HepG2 (cell line): ENCODE data around the gene SHISA5. TPM values are rescaled to one million over a fixed set of nuclear protein-coding genes. Genes with fewer than 3 reads are reported as not detected.

Source experiments
- ATAC-seq: fragments of 200-7000 bp; cut with Tn5 transposase; 3 replicates; pipeline ENCODE4 v1.9.1; 2020; ENCODE audit warnings: mild to moderate bottlenecking, moderate library complexity
- BruUV-seq: library from RNA; stranded (reverse); fragments of 400-500 nt; replicated peaks from 2 replicates; lab custom pipeline; 2021; lab: Mats Ljungman, UMichigan
- CTCF ChIA-PET: fragments of 300-600 bp; formaldehyde crosslinking; extraction: SDS; loops from one replicate; lab custom pipeline; 2021; ENCODE audit warnings: low total read pairs, inconsistent platforms, low intra/inter-chr PET ratio; lab: Yijun Ruan, JAX
- POLR2A ChIA-PET: fragments of 350-600 bp; sonication (Branson Sonifier 250); formaldehyde crosslinking; loops from one replicate; lab custom pipeline; 2020; ENCODE audit warnings: antibody characterized with exemption, inconsistent platforms; lab: Yijun Ruan, JAX
- DNase-seq: peaks from one replicate; pipeline ENCODE4 v3.0.0-alpha.2; 2015; ENCODE audit warnings: low spot score
- FAIRE-seq: peaks from 3 replicates; lab custom pipeline; 2011; peaks lifted over from hg19 to GRCh38; lab: Jason Lieb, UNC
- H2AFZ ChIP-seq: one replicate; pipeline ENCODE4 v1.6.1; 2011; ENCODE audit warnings: low read length, inconsistent platforms
- H3K27ac ChIP-seq: fragments of 300-600 bp; 3 replicates; pipeline ENCODE4 v1.8.0; 2011; ENCODE audit warnings: mixed run types, mild to moderate bottlenecking, mixed read lengths, low read length, inconsistent platforms; ENCODE audit not compliant: insufficient read depth; ENCODE audit errors: extremely low read length
- H3K27me3 ChIP-seq, 2 experiments: fragments of 200-600 bp in 1 of 2; 2 replicates in 1 of 2; 3 replicates in 1 of 2; pipeline versions ENCODE4 v1.6.0 to v1.8.0; 2011; ENCODE audit warnings: low read length in 2 of 2, mild to moderate bottlenecking in 2 of 2, moderate library complexity in 2 of 2, inconsistent platforms in 1 of 2; ENCODE audit not compliant: insufficient read depth in 2 of 2, control insufficient read depth in 1 of 2
- H3K36me3 ChIP-seq, 2 experiments: fragments of 200-600 bp in 1 of 2; replicated peaks in 1 of 2; 2 replicates in 1 of 2; 3 replicates in 1 of 2; pipeline versions ENCODE4 v1.5.1 to v1.8.0; 2011; ENCODE audit warnings: low read length in 2 of 2, inconsistent platforms in 1 of 2; ENCODE audit not compliant: insufficient read depth in 2 of 2, control insufficient read depth in 1 of 2
- H3K4me1 ChIP-seq: 2 replicates; pipeline ENCODE4 v1.5.1; 2012; ENCODE audit warnings: low read length, inconsistent platforms; ENCODE audit not compliant: insufficient read depth
- H3K4me2 ChIP-seq: 2 replicates; pipeline ENCODE4 v1.6.0; 2011; ENCODE audit warnings: low read depth, low read length, inconsistent platforms
- H3K4me3 ChIP-seq, 3 experiments: fragments of 200-600 bp in 1 of 3; sonication (generic), shearing (Covaris generic) in 1 of 3; replicated peaks in 1 of 3; 2 replicates each; pipeline ENCODE4 v1.5.1; 2011 to 2016; ENCODE audit warnings: low read length in 3 of 3, inconsistent platforms in 2 of 3, low read depth in 2 of 3, mild to moderate bottlenecking in 2 of 3, control low read depth in 1 of 3, mixed read lengths in 1 of 3; ENCODE audit not compliant: insufficient read depth in 1 of 3
- H3K79me2 ChIP-seq: one replicate; pipeline ENCODE4 v1.6.1; 2011; ENCODE audit warnings: low read length, inconsistent platforms; ENCODE audit not compliant: insufficient read depth
- H3K9ac ChIP-seq: 2 replicates; pipeline ENCODE4 v1.6.0; 2011; ENCODE audit warnings: mild to moderate bottlenecking, low read depth, low read length, inconsistent platforms; ENCODE audit not compliant: insufficient read depth
- H3K9me3 ChIP-seq: 2 replicates; pipeline ENCODE4 v1.5.1; 2012; ENCODE audit warnings: mild to moderate bottlenecking, low read length
- H4K20me1 ChIP-seq: 2 replicates; pipeline ENCODE4 v1.6.0; 2011; ENCODE audit warnings: inconsistent platforms, mild to moderate bottlenecking, low read length, moderate library complexity; ENCODE audit not compliant: insufficient read depth
- GPN1 ChIP-seq: sonication (generic); formaldehyde crosslinking; IDR thresholded peaks from 2 replicates; pipeline ENCODE4 v1.5.1; 2020; ENCODE audit warnings: missing genetic modification reagents, borderline replicate concordance
- HNRNPH1 ChIP-seq: fragments of 200-400 bp; formaldehyde crosslinking; optimal IDR thresholded peaks from 2 replicates; pipeline ENCODE3; 2017; ENCODE audit warnings: mild to moderate bottlenecking, low read depth, low read length
- KLF13 ChIP-seq: sonication (generic); formaldehyde crosslinking; IDR thresholded peaks from 2 replicates; pipeline ENCODE4 v1.4.0; 2020; ENCODE audit warnings: mild to moderate bottlenecking, missing genetic modification reagents
- MAFF ChIP-seq: IDR thresholded peaks from 2 replicates; pipeline ENCODE4 v1.6.1; 2011; ENCODE audit warnings: low read depth, low read length, improper control_type of control experiment
- RARA ChIP-seq: IDR thresholded peaks from 2 replicates; pipeline ENCODE4 v1.6.1; 2016; ENCODE audit warnings: missing genetic modification reagents, missing compliant biosample characterization
- SMAD1 ChIP-seq: sonication (generic); formaldehyde crosslinking; IDR thresholded peaks from 2 replicates; pipeline ENCODE4 v1.4.0; 2020; ENCODE audit warnings: missing genetic modification reagents, low read depth, mild to moderate bottlenecking, borderline replicate concordance
- SOX13 ChIP-seq, 3 experiments: fragments of 450-650 bp in 1 of 3; sonication (generic) in 1 of 3; formaldehyde crosslinking in 1 of 3; IDR thresholded peaks in 2 of 3; conservative IDR thresholded peaks in 1 of 3; 2 replicates each; pipeline versions ENCODE4 v1.5.0 to v1.6.1; 2016 to 2020; ENCODE audit warnings: antibody characterized with exemption in 1 of 3, mild to moderate bottlenecking in 1 of 3, missing compliant biosample characterization in 1 of 3, missing genetic modification reagents in 1 of 3, moderate library complexity in 1 of 3
- SP5 ChIP-seq: IDR thresholded peaks from 2 replicates; pipeline ENCODE4 v1.6.1; 2016; ENCODE audit warnings: low read depth, borderline replicate concordance
- TEAD3 ChIP-seq: optimal IDR thresholded peaks from 2 replicates; pipeline ENCODE3; 2016; ENCODE audit warnings: borderline replicate concordance
- WGBS: methylation state at CpG from one replicate; pipeline ENCODE4 v1.1.6; 2017; ENCODE audit warnings: low lambda C conversion rate; 5-methylcytosine and 5-hydroxymethylcytosine counted together
- in situ Hi-C: cut with HindIII; loops from 2 replicates; pipeline ENCODE4 v1.10.0; 2017; ENCODE audit warnings: low pct_unique_long_range_greater_than_20kb; ENCODE audit not compliant: extremely low pct_ligation_motif_present
- intact Hi-C: fragments of 100-400 bp; cut with micrococcal nuclease; formaldehyde crosslinking; loops from one replicate; pipeline ENCODE4 v1.10.0; 2022; ENCODE audit not compliant: unreplicated experiment
- polyA plus RNA-seq, 8 experiments: library from polyadenylated mRNA; depleted of rRNA in 3 of 8; stranded (reverse) in 7 of 8; unstranded in 1 of 8; fragments of >200 nt; fragmentation: Illumina TruSeq in 4 of 8; extraction: Trizol in 4 of 8; gene quantifications; 2 replicates each; pipeline versions ENCODE4 v1.2.1 to v1.2.3, GENCODE V29; 2011 to 2016; ENCODE audit warnings: low read depth in 4 of 8, missing spikeins in 1 of 8, mixed read lengths in 1 of 8; ENCODE audit not compliant: insufficient read depth in 1 of 8
- total RNA-seq, 5 experiments: library from RNA; depleted of rRNA; stranded (reverse); fragments of >200 nt; fragmentation: Illumina TruSeq; extraction: Trizol; gene quantifications; 2 replicates each; pipeline ENCODE4 v1.2.3, GENCODE V29; 2016; ENCODE audit warnings: low read depth in 1 of 5
- TF ChIP-seq, protein P1 (sequence below): sonication (generic); formaldehyde crosslinking; IDR thresholded peaks from 2 replicates; pipeline ENCODE4 v1.8.0; 2022; ENCODE audit warnings: missing genetic modification reagents, mild to moderate bottlenecking, moderate library complexity, borderline replicate concordance
- TF ChIP-seq, protein P2 (sequence below): sonication (generic); formaldehyde crosslinking; IDR thresholded peaks from 2 replicates; pipeline ENCODE4 v1.5.1; 2020; ENCODE audit warnings: mild to moderate bottlenecking, missing genetic modification reagents, moderate library complexity
- TF ChIP-seq, protein P3 (sequence below): IDR thresholded peaks from 2 replicates; pipeline ENCODE4 v1.4.0; 2020; ENCODE audit warnings: mild to moderate bottlenecking, missing genetic modification reagents

The SHISA5 gene
- total and polyA plus RNA-seq, 2 of the 13 experiments (the other 11 are each of a cell fraction or from before 2014, with no cell fraction given): 75.8 to 91.4 TPM

DNA sequence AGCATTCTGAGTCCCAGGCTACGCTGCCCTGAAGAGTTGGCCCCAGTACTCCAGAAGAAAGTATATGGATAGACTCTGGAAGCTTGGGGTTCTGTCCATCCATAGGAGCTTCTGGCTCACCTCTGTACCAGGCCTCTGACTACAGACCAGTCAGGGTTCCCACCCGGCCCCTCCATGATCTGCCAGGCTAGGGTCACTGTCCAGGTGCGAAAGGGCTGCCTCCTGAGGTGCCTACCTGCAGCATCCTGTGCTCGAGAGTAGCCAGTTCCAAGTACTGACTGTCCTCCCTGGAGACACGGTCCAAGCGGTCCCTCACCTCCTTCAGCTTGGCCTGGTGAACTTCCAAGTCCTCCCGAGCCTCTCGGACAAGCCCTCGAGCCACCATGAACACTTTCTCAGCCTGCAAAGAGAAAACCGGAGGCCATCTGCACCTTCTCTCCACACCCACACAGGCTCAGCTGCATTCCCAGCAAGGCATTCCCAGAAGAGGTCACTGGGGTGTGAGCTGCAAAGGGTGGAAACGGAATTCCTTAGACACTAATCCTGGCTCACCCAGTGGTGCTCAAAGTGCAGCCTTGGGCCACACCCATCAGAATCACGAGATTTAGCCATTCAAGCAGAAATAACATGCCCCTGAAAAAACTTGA is 70.4 kb downstream of the SHISA5 start:
- Histone ChIP-seq H3K27ac (peak overlapping the region; percentile 99), H3K4me3 (peak overlapping the region in 2 of 3 experiments; percentile 0 to 26; a peak in 2 of 6 replicates), H2AFZ (no peak overlapping the region), H3K9ac (peak overlapping the region; percentile 45), H3K79me2 (peaks cover 7% of the 10 kb centered on the region), H4K20me1 (no peaks in the 10 kb centered on the region), H3K36me3 (peaks cover 1 to 4% of the 10 kb centered on the region in 2 experiments; a peak in 3 of 5 replicates), H3K9me3 (no peaks in the 10 kb centered on the region), H3K4me2 (peak overlapping the region; percentile 49), H3K4me1 (peaks cover 70% of the 10 kb centered on the region), H3K27me3 (no peaks in the 10 kb centered on the region)
- ChIA-PET CTCF (interaction anchor here (1.2 to 5.7 kb wide), 5 partner anchors 17 to 201 kb away, joined by 3 to 117 read pairs (median 28); no protein-coding TSS in a partner anchor), POLR2A (interaction anchor here (1.2 to 9.0 kb wide), 7 partner anchors 10 to 40 kb away, joined by 3 to 130 read pairs (median 17); partner anchors contain the start of gene ATRIP)
- ATAC-seq: peak; percentile 11
- TSS peak; percentile 40 for BruUV-seq
- in situ Hi-C loops: no loop called here
- WGBS: 44% methylated on average over 11 of the region's 12 CpGs
- peak; percentile 79 for DNase-seq
- intact Hi-C loops: no loop called here
- peak; percentile 80 for FAIRE-seq
- TF ChIP-seq KLF13 (CRISPR knock-in tag): no peak
- TF ChIP-seq SOX13 (IDR thresholded peaks at IDR 0.05): no peak
- TF ChIP-seq SOX13 (CRISPR knock-in tag; conservative IDR thresholded peaks at IDR 0.05 in 1 of 2, IDR thresholded peaks at IDR 0.05 in 1 of 2): peak in 1 of 2 experiments; percentile 53; a peak in 2 of 4 replicates
- TF ChIP-seq RARA: 0 out of 2 replicates have a peak, but pooled peaks have one; percentile 44
- TF ChIP-seq, protein P1, sequence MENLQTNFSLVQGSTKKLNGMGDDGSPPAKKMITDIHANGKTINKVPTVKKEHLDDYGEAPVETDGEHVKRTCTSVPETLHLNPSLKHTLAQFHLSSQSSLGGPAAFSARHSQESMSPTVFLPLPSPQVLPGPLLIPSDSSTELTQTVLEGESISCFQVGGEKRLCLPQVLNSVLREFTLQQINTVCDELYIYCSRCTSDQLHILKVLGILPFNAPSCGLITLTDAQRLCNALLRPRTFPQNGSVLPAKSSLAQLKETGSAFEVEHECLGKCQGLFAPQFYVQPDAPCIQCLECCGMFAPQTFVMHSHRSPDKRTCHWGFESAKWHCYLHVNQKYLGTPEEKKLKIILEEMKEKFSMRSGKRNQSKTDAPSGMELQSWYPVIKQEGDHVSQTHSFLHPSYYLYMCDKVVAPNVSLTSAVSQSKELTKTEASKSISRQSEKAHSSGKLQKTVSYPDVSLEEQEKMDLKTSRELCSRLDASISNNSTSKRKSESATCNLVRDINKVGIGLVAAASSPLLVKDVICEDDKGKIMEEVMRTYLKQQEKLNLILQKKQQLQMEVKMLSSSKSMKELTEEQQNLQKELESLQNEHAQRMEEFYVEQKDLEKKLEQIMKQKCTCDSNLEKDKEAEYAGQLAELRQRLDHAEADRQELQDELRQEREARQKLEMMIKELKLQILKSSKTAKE (CRISPR knock-in tag): no peak
- no peak for TF ChIP-seq SMAD1 (CRISPR knock-in tag)
- TF ChIP-seq SP5 (CRISPR knock-in tag): peak; percentile 46; the same call in 1 of the 2 replicates
- 0 out of 2 replicates have a peak, but pooled peaks have one; percentile 1 for TF ChIP-seq MAFF
- no peak for TF ChIP-seq GPN1 (CRISPR knock-in tag)
- peak; percentile 85 for TF ChIP-seq TEAD3 (CRISPR knock-in tag)
- TF ChIP-seq, protein P2, sequence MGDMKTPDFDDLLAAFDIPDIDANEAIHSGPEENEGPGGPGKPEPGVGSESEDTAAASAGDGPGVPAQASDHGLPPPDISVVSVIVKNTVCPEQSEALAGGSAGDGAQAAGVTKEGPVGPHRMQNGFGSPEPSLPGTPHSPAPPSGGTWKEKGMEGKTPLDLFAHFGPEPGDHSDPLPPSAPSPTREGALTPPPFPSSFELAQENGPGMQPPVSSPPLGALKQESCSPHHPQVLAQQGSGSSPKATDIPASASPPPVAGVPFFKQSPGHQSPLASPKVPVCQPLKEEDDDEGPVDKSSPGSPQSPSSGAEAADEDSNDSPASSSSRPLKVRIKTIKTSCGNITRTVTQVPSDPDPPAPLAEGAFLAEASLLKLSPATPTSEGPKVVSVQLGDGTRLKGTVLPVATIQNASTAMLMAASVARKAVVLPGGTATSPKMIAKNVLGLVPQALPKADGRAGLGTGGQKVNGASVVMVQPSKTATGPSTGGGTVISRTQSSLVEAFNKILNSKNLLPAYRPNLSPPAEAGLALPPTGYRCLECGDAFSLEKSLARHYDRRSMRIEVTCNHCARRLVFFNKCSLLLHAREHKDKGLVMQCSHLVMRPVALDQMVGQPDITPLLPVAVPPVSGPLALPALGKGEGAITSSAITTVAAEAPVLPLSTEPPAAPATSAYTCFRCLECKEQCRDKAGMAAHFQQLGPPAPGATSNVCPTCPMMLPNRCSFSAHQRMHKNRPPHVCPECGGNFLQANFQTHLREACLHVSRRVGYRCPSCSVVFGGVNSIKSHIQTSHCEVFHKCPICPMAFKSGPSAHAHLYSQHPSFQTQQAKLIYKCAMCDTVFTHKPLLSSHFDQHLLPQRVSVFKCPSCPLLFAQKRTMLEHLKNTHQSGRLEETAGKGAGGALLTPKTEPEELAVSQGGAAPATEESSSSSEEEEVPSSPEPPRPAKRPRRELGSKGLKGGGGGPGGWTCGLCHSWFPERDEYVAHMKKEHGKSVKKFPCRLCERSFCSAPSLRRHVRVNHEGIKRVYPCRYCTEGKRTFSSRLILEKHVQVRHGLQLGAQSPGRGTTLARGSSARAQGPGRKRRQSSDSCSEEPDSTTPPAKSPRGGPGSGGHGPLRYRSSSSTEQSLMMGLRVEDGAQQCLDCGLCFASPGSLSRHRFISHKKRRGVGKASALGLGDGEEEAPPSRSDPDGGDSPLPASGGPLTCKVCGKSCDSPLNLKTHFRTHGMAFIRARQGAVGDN (CRISPR knock-in tag): peak; percentile 39
- TF ChIP-seq HNRNPH1: no peak
- TF ChIP-seq, protein P3, sequence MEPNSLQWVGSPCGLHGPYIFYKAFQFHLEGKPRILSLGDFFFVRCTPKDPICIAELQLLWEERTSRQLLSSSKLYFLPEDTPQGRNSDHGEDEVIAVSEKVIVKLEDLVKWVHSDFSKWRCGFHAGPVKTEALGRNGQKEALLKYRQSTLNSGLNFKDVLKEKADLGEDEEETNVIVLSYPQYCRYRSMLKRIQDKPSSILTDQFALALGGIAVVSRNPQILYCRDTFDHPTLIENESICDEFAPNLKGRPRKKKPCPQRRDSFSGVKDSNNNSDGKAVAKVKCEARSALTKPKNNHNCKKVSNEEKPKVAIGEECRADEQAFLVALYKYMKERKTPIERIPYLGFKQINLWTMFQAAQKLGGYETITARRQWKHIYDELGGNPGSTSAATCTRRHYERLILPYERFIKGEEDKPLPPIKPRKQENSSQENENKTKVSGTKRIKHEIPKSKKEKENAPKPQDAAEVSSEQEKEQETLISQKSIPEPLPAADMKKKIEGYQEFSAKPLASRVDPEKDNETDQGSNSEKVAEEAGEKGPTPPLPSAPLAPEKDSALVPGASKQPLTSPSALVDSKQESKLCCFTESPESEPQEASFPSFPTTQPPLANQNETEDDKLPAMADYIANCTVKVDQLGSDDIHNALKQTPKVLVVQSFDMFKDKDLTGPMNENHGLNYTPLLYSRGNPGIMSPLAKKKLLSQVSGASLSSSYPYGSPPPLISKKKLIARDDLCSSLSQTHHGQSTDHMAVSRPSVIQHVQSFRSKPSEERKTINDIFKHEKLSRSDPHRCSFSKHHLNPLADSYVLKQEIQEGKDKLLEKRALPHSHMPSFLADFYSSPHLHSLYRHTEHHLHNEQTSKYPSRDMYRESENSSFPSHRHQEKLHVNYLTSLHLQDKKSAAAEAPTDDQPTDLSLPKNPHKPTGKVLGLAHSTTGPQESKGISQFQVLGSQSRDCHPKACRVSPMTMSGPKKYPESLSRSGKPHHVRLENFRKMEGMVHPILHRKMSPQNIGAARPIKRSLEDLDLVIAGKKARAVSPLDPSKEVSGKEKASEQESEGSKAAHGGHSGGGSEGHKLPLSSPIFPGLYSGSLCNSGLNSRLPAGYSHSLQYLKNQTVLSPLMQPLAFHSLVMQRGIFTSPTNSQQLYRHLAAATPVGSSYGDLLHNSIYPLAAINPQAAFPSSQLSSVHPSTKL (CRISPR knock-in tag): peak; percentile 55; the same call in 1 of the 2 replicates
